Prostate gland (tissue), 2 donors: Measurements from ENCODE around the gene DIP2B. TPM values are rescaled to one million over a fixed set of nuclear protein-coding genes. Genes with fewer than 3 reads are reported as not detected.

Source experiments
- DNase-seq: peaks from one replicate; pipeline ENCODE4 v3.0.0-alpha.2; 2019; ENCODE audit warnings: low spot score
- H3K27ac ChIP-seq, 2 donors: fragments of 200-600 bp; sonication (generic); 2 replicates each; pipeline ENCODE4 v1.5.1; 2017 to 2019
- H3K27me3 ChIP-seq: fragments of 200-600 bp; sonication (generic); replicated peaks from 2 replicates; pipeline ENCODE4 v1.5.1; 2019; ENCODE audit not compliant: insufficient read depth
- H3K36me3 ChIP-seq, 2 donors: fragments of 200-600 bp; sonication (generic); 1 replicate in 1 of 2; 2 replicates in 1 of 2; pipeline versions ENCODE4 v1.5.1 to v1.8.1; 2017 to 2019
- H3K4me1 ChIP-seq: fragments of 200-600 bp; sonication (generic); replicated peaks from 2 replicates; pipeline ENCODE4 v1.5.1; 2019
- H3K4me3 ChIP-seq, 2 donors: fragments of 200-600 bp; sonication (generic); 2 replicates each; pipeline ENCODE4 v1.5.1; 2017 to 2019
- H3K9me3 ChIP-seq: fragments of 200-600 bp; sonication (generic); 2 replicates; pipeline ENCODE4 v1.5.1; 2017
- POLR2A ChIP-seq: fragments of 450-650 bp; IDR thresholded peaks from one replicate; pipeline ENCODE4 v1.6.1; 2016; ENCODE audit warnings: antibody characterized with exemption, mild to moderate bottlenecking
- POLR2AphosphoS5 ChIP-seq: sonication (generic); formaldehyde crosslinking; IDR thresholded peaks from one replicate; pipeline ENCODE4 v1.6.1; 2017; ENCODE audit warnings: antibody characterized with exemption
- WGBS: methylation state at CpG from one replicate; pipeline ENCODE4 v1.1.5; 2018; 5-methylcytosine and 5-hydroxymethylcytosine counted together
- intact Hi-C: fragments of 100-400 bp; cut with DNase I; formaldehyde crosslinking; loops from one replicate; pipeline ENCODE4 v1.14.2; 2022
- total RNA-seq, 2 donors: library from RNA; depleted of rRNA; stranded (reverse); fragments of >200 nt; gene quantifications; one replicate each; pipeline ENCODE4 v1.1.0, GENCODE V29; 2016
- TF ChIP-seq, protein P1 (sequence below), 4 experiments: fragments of 200-600 bp in 2 of 4; fragments of 450-650 bp in 2 of 4; sonication (generic) in 2 of 4; IDR thresholded peaks; 1 replicate in 3 of 4; 2 replicates in 1 of 4; pipeline ENCODE4 v1.5.1; 2016 to 2019; ENCODE audit warnings: antibody characterized with exemption in 4 of 4, mild to moderate bottlenecking in 2 of 4, moderate library complexity in 2 of 4

DIP2B gene, protein sequence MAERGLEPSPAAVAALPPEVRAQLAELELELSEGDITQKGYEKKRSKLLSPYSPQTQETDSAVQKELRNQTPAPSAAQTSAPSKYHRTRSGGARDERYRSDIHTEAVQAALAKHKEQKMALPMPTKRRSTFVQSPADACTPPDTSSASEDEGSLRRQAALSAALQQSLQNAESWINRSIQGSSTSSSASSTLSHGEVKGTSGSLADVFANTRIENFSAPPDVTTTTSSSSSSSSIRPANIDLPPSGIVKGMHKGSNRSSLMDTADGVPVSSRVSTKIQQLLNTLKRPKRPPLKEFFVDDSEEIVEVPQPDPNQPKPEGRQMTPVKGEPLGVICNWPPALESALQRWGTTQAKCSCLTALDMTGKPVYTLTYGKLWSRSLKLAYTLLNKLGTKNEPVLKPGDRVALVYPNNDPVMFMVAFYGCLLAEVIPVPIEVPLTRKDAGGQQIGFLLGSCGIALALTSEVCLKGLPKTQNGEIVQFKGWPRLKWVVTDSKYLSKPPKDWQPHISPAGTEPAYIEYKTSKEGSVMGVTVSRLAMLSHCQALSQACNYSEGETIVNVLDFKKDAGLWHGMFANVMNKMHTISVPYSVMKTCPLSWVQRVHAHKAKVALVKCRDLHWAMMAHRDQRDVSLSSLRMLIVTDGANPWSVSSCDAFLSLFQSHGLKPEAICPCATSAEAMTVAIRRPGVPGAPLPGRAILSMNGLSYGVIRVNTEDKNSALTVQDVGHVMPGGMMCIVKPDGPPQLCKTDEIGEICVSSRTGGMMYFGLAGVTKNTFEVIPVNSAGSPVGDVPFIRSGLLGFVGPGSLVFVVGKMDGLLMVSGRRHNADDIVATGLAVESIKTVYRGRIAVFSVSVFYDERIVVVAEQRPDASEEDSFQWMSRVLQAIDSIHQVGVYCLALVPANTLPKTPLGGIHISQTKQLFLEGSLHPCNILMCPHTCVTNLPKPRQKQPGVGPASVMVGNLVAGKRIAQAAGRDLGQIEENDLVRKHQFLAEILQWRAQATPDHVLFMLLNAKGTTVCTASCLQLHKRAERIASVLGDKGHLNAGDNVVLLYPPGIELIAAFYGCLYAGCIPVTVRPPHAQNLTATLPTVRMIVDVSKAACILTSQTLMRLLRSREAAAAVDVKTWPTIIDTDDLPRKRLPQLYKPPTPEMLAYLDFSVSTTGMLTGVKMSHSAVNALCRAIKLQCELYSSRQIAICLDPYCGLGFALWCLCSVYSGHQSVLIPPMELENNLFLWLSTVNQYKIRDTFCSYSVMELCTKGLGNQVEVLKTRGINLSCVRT (N-terminal part only)
- total RNA-seq, result 10 to 100 TPM; 23.2 to 56.3 TPM

DNA sequence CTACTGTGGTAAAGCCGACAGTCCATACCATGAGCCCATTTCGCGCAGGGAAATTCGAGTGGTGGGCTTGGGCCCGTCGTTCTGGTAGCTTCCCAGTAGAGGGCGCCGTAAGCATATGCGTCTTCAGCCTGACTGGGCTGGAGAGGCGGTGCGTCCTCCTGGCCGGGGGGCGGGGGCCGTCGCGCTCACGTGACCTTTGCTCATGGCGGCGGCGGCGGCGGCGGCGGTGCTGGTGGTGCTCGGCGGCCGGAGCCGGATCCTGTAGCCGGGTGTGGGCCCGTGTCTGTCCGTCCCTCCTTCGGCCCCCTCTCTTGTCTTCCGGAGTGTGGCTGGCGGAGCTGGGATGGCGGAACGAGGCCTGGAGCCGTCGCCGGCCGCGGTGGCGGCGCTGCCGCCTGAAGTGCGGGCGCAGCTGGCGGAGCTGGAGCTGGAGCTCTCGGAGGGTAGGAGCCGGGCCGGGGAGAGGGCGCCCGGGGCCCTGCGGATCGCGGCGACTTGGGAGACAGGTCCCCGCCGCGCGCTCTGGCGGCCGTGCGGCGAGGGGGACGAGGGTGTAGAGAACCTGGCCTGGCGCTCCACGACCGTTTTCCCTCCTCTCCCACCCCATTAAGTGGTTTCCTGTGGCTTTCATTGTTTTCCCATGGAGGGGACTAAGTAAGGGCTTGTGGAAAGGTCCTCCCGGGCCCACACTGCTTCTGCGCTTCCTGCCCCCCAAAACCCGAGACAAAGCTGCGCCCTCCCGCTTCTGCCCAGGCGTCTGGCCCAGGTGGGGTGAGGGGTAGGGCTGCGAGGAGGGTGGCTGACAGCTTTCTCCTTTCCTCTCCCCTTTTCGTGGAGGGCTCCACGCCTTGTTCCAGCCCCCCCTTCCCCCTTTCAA, at the start of gene DIP2B:
TSS of gene DIP2B (plus strand) at position 188 of the 877 bp plus-strand sequence. CDS start at position 344, 156 bp downstream.
- Histone ChIP-seq H3K9me3 (no peaks in the 10 kb centered on the region), H3K27ac (peak within 1 kb of the TSS; percentile 92 to 95), H3K4me3 (peak within 1 kb of the TSS; percentile 71 to 79), H3K27me3 (no peaks in the 10 kb centered on the region), H3K36me3 (no peaks in the 10 kb centered on the region), H3K4me1 (peaks cover 5% of the 10 kb centered on the region)
- TF ChIP-seq POLR2AphosphoS5, result peak; percentile 83
- peak; percentile 85 for TF ChIP-seq POLR2A
- TF ChIP-seq, protein P1, sequence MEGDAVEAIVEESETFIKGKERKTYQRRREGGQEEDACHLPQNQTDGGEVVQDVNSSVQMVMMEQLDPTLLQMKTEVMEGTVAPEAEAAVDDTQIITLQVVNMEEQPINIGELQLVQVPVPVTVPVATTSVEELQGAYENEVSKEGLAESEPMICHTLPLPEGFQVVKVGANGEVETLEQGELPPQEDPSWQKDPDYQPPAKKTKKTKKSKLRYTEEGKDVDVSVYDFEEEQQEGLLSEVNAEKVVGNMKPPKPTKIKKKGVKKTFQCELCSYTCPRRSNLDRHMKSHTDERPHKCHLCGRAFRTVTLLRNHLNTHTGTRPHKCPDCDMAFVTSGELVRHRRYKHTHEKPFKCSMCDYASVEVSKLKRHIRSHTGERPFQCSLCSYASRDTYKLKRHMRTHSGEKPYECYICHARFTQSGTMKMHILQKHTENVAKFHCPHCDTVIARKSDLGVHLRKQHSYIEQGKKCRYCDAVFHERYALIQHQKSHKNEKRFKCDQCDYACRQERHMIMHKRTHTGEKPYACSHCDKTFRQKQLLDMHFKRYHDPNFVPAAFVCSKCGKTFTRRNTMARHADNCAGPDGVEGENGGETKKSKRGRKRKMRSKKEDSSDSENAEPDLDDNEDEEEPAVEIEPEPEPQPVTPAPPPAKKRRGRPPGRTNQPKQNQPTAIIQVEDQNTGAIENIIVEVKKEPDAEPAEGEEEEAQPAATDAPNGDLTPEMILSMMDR (IDR thresholded peaks at IDR 0.05), result peak; percentile 90 to 98 (median 97)
- WGBS, result under 1% methylated on average over 77 of the region's 77 CpGs
- DNase-seq, result peak; percentile 94
- intact Hi-C loops, result loop anchor here (1.0 to 10.0 kb wide), 4 partner anchors 70 to 482 kb away; no protein-coding TSS in a partner anchor

DNA sequence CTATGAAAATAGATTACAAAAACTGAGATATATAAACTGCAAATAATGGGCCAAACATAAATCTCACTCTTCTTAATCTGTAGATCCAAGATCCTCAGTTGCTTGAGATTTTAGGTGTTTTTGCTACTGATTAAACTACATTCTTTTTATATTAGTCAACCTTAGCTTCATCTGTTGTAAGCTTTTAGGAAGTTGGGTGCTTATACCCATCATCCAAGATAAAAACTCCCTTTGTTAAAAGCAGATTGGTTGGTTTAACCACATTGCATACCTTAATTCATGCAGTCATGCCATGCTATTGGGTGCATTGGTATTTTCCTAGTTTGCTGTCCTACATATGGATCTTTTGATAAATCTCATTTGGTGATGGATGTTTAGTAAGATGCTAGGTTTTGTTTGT, 46.2 kb upstream of the DIP2B start:
- Histone ChIP-seq H3K9me3 (no peaks in the 10 kb centered on the region), H3K27ac (no peak overlapping the region), H3K36me3 (no peaks in the 10 kb centered on the region), H3K4me3 (no peak overlapping the region), H3K4me1 (no peaks in the 10 kb centered on the region), H3K27me3 (no peaks in the 10 kb centered on the region)
- TF ChIP-seq POLR2AphosphoS5 (no peak), POLR2A (no peak)
- TF ChIP-seq, protein P1 (IDR thresholded peaks at IDR 0.05), result no peak
- intact Hi-C loops, result no loop called here
- no peak for DNase-seq

DNA sequence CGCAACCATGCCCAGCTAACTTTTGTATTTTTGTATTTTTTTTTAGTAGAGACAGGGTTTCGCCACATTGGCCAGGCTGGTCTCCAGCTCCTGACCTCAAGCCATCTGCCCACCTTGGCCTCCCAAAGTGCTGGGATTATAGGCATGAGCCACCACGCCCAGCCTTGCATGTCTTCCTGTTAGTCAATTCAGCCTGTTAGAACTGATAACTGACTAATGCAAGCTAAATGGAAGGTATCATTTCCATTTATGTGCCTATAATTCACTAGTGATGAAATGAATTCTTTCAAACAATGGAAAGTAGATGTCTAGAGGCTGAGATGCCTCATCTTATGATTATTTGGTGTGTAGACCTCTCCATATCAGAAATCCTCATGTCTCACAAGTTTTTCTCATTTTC, 37.3 kb upstream of the DIP2B start:
- H3K4me3 ChIP-seq, result no peak overlapping the region
- no peaks in the 10 kb centered on the region for H3K27me3 ChIP-seq
- intact Hi-C loops, result no loop called here
- H3K9me3 ChIP-seq, result no peaks in the 10 kb centered on the region
- H3K27ac ChIP-seq, result no peak overlapping the region
- 92% methylated on average over 3 of the region's 3 CpGs for WGBS
- H3K36me3 ChIP-seq, result no peaks in the 10 kb centered on the region
- no peak for DNase-seq
- TF ChIP-seq, protein P1 (IDR thresholded peaks at IDR 0.05), result no peak
- TF ChIP-seq POLR2A (no peak), POLR2AphosphoS5 (no peak)
- no peaks in the 10 kb centered on the region for H3K4me1 ChIP-seq

DNA sequence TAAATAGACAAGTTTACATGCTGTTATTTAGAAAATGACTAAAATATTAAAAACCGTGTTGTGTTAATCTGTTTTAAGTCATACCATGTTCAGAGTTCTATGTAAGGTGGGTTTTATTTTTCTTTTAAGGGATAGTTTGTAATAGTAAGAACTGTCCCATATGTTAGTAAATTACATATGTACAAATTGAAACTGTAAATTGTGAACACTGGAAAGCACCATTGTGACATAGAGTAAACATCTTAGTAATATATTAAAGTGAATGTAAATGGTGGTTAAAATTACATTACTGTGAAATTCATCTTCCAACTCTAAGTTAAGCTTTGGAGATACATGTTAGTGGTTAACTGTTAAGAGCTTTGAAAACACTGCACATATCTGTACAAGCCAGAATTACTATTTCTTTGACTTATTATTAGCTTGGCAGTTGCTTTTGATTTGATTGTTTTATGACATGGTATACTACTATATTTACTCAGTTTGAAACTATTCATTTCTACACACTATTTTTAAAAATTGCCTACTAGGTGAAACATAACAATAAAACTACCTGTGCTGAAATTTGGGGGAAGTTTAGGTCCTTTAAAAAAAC, 27.4 kb upstream of the DIP2B start:
- Histone ChIP-seq H3K27me3 (no peaks in the 10 kb centered on the region), H3K27ac (no peak overlapping the region), H3K9me3 (no peaks in the 10 kb centered on the region), H3K4me1 (no peaks in the 10 kb centered on the region), H3K36me3 (peaks cover 6 to 15% of the 10 kb centered on the region in 2 donors), H3K4me3 (no peak overlapping the region)
- intact Hi-C loops, result no loop called here
- WGBS, result 87% methylated on average over 1 of the region's 1 CpG
- DNase-seq, result no peak
- TF ChIP-seq, protein P1 (IDR thresholded peaks at IDR 0.05), result no peak
- TF ChIP-seq POLR2A, result no peak
